Left ventricle myocardium inferior (tissue), 1 donor: ENCODE data around the gene KBTBD13. TPM values are rescaled to one million over a fixed set of nuclear protein-coding genes. Genes with fewer than 3 reads are reported as not detected.

ENCODE experiments used
- DNase-seq: peaks from one replicate; pipeline ENCODE4 v3.0.0-alpha.2; 2020
- H3K27ac ChIP-seq: fragments of 200-600 bp; replicated peaks from 2 replicates; pipeline ENCODE4 v1.8.0; 2021
- H3K27me3 ChIP-seq: fragments of 200-600 bp; 2 replicates; pipeline ENCODE4 v1.8.0; 2021; ENCODE audit warnings: low read depth
- H3K36me3 ChIP-seq: fragments of 200-600 bp; 2 replicates; pipeline ENCODE4 v1.8.0; 2021
- H3K4me1 ChIP-seq: fragments of 200-600 bp; 2 replicates; pipeline ENCODE4 v1.8.0; 2021
- H3K4me3 ChIP-seq: fragments of 200-600 bp; 2 replicates; pipeline ENCODE4 v1.8.0; 2021; ENCODE audit warnings: mild to moderate bottlenecking, moderate library complexity
- H3K9me3 ChIP-seq: fragments of 200-600 bp; replicated peaks from 2 replicates; pipeline ENCODE4 v1.8.0; 2021
- CTCF ChIP-seq: fragments of 200-600 bp; IDR thresholded peaks from 2 replicates; pipeline ENCODE4 v1.8.0; 2021; ENCODE audit warnings: antibody characterized with exemption, mild to moderate bottlenecking, borderline replicate concordance
- intact Hi-C: fragments of 100-400 bp; cut with micrococcal nuclease; formaldehyde crosslinking; loops from one replicate; pipeline ENCODE4 v1.11.0; 2022
- long read RNA-seq: library from polyadenylated mRNA; unstranded; transcript quantifications from one replicate; pipeline ENCODE4 v2.0.0, GENCODE V29; 2021
- total RNA-seq: library from RNA; stranded (reverse); fragmentation: NEBNext Ultra II Directional; extraction: Animal tissue kit (Norgen Biotek cat#: 25700); gene quantifications from one replicate; pipeline ENCODE4 v1.2.1, GENCODE V29; 2021
- donor health status: DM: no; HTN: yes; CAD: no; lungs with severe emphysema.

KBTBD13 gene
- total RNA-seq: 5.2 TPM
- long read RNA-seq, transcript KBTBD13-201 (1 exons, 3,124 nt): major isoform, 29 of 30 reads
- long read RNA-seq, partial matches to known transcripts: 0 of 30 reads
- long read RNA-seq, other reads (novel, unspliced or antisense): 1 of 30 reads

GRCh38 chr15:65076486-65077290 lies at the start of gene KBTBD13:
TSS of gene KBTBD13 (plus strand) at chr15:65076746. CDS start at chr15:65076816, 70 bp downstream.
- Histone ChIP-seq H3K9me3 (no peaks in the 10 kb centered on the region), H3K36me3 (no peaks in the 10 kb centered on the region), H3K27ac (peak within 1 kb of the TSS; percentile 90), H3K4me1 (peaks cover 72% of the 10 kb centered on the region), H3K27me3 (peaks cover 22% of the 10 kb centered on the region), H3K4me3 (peak within 1 kb of the TSS; percentile 57)
- no peak for DNase-seq
- intact Hi-C loops: no loop called here
- TF ChIP-seq CTCF: no peak

DNA sequence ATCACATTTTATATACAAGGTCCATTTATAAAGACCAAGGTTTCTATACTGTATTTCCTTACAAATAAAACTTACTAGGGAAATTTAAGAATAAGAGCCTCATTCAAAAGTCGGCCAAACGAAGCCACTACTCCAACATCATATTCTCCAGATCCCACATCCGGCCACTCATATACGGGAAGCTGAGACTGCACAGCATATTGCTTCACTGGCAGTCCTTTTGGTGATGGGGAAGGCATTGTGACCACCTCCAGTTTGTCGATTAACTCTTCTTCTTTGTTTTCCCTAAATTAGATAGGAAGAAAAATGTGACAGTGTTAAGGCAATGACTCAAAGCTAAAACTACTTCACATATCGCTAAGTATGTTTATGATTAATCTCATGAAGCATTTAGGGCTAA lies 49.8 kb upstream of the KBTBD13 start:
- TF ChIP-seq CTCF: no peak
- intact Hi-C loops: no loop called here
- no peak overlapping the region for H3K27ac ChIP-seq
- DNase-seq: no peak
- peaks cover 37% of the 10 kb centered on the region for H3K36me3 ChIP-seq
- no peaks in the 10 kb centered on the region for H3K27me3 ChIP-seq
- H3K9me3 ChIP-seq: no peaks in the 10 kb centered on the region
- peaks cover 20% of the 10 kb centered on the region for H3K4me1 ChIP-seq
- H3K4me3 ChIP-seq: no peak overlapping the region

- TF ChIP-seq CTCF: no peak
- Histone ChIP-seq H3K9me3 (no peaks in the 10 kb centered on the region), H3K27ac (no peak overlapping the region), H3K27me3 (no peaks in the 10 kb centered on the region), H3K4me1 (peaks cover 20% of the 10 kb centered on the region), H3K4me3 (no peak overlapping the region), H3K36me3 (peaks cover 31% of the 10 kb centered on the region)
- DNase-seq: no peak
- intact Hi-C loops: no loop called here
Observed at GRCh38 chr15:65027593-65027992, 49.0 kb upstream of the KBTBD13 start.

DNA sequence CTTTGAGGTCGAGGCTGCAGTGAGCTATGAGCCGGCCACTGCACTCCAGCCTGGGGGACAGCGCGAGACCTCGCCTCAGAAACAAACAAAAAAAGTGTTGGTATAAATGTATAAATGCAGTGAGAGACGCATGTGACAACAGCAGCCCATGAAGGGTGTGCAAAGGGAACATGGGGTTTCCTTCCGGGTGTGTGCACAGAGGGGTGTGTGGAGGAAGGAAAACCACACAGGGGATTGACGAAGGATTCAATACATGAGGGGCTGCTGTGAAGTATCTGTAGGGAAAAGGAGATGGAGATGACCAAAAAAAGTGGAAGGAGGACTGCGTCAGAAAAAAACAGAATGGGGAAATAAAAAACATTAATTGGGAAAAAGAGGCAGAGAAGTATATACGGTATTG lies 48.2 kb upstream of the KBTBD13 start:
- Histone ChIP-seq H3K9me3 (no peaks in the 10 kb centered on the region), H3K4me3 (peak overlapping the region; percentile 80), H3K27me3 (no peaks in the 10 kb centered on the region), H3K27ac (peak overlapping the region; percentile 86), H3K4me1 (peaks cover 20% of the 10 kb centered on the region), H3K36me3 (peaks cover 28% of the 10 kb centered on the region)
- intact Hi-C loops: no loop called here
- no peak for DNase-seq
- no peak for TF ChIP-seq CTCF

GRCh38 chr15:65028921-65029735 lies 47.4 kb upstream of the KBTBD13 start, which contains the start of gene MTFMT:
TSS of gene MTFMT (minus strand) at chr15:65029639. CDS start at chr15:65029613, 26 bp downstream.
- H3K9me3 ChIP-seq: no peaks in the 10 kb centered on the region
- intact Hi-C loops: no loop called here
- no peak for TF ChIP-seq CTCF

More at GRCh38 chr15:65028921-65029735, 47.4 kb upstream of the KBTBD13 start, which contains the start of gene MTFMT:
- Histone ChIP-seq H3K36me3 (peaks cover 20% of the 10 kb centered on the region), H3K27me3 (no peaks in the 10 kb centered on the region), H3K4me1 (peaks cover 20% of the 10 kb centered on the region), H3K27ac (peak within 1 kb of the TSS; percentile 86), H3K4me3 (peak within 1 kb of the TSS; percentile 80)
- DNase-seq: peak; percentile 94
